Stimulated activated CD4-positive, alpha-beta T cell treated with anti-CD3 and anti-CD28 coated beads, TNF-alpha, amount 100 ng/mL, for 24 hours (primary cell): ENCODE results near the gene ARL2.
"Not testable (repeated sequence)": the region's sequence is repeated elsewhere in the genome, so short reads cannot be mapped to it uniquely, and the experiment has no call there.

ENCODE experiments used
- DNase-seq, 3 experiments: peaks; one replicate each; pipeline ENCODE4 v3.0.0-alpha.2; 2020; ENCODE audit warnings: low read depth in 3 of 3

ARL2 gene

DNA sequence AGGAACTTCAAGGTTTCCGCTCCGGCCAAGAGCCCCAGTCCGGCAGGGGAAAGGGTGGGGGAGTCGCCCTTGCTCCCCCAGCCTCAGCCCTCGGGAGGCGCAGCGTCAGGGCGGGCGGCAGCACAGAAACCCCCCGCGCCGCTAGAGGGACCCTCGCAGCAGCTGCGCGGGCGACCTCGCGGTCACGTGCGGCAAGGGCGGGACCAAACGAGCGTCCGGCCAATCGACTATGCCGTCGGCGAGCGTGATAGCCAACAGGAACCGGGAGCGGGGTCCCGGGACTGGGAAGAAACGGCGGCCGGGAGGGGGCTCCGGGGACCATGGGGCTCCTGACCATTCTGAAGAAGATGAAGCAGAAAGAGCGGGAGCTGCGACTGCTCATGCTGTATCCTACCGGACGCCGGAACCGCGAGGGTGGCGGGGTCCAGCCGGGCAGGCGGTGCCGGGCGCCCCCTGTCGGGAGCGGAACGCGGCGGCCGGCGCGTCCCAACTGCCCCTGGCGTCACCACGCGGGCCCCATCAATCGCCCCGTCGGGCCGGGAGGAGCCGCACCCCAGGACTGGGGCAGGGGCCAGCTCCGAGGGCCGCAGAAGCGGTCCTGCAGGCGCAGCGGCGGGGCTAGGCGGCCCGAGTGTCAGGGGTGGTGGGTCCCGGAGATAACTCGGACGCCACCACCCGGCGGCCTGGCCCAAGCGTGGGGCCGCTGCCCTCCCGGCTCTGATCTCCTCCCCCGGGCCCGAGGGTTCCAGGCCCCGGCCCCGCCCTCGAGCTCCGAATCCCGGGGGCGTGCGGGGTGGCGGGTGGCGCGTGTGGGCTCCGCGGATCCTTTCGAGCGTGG lies at the start of gene ARL2:
ARL2 (plus strand) TSS at position 273 of the 838 bp plus-strand sequence; CDS start at position 321, 48 bp downstream.
- DNase-seq = peak; percentile 73 to 86 (median 73)

DNA sequence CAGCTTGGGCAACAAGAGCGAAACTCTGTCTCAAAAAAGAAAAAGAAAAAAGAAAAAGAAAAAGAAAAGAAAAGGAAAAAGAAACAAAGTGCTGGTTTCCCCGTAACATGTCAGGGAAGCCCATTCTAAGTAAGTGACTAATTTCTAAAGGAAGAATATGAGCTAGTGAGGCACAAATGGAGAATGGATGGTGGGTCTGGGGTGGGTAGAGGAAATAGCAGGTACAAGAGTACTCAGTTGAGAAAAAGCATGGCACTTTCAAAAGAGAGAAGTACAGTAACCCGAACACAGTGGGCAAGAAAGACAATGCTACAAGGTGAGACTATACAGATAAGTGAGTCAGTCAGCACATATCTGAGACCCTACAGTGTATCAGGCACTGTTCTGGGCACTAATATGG lies 46.6 kb upstream of the ARL2 start:
- DNase-seq = no peak

DNA sequence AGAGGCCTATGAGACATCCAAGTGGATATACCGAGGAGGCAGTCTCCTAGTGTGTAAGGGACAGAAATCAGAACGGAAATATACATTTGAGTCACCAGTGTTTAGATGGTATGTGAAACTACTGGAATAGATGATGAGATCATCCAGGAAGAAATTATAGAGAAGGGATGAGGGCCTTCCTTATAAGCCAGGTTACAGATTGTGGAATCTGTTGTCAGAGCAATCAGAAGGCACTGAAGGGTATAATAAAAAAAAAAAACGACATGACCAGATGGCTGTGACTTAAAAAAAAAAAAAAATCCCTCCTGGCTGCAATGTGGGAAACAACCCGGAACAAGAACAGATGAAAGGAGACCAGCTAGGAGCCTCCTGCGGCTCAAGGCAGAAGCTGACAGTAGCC lies 44.8 kb upstream of the ARL2 start:
- DNase-seq = no peak

DNA sequence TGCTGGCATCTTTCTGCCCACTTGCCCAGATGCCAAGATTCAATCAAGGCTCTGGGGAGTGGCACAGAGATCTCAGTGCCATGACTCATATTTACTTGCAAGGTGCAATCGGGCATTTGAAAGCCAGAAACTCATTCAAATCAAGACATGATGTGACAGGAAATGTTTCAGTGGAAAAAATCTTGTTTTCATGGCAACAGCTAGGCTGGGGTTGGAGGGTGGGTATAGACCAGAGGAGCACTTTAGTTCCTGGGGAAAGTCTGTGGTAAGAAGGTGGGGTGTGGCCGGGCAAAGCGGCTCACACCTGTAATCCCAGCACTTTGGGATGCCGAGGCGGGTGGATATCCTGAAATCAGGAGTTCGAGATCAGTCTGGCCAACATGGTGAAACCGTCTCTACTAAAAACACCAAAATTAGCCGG lies 43.2 kb upstream of the ARL2 start:
- peak in 2 of 3 experiments; percentile 11 to 34 for DNase-seq

DNA sequence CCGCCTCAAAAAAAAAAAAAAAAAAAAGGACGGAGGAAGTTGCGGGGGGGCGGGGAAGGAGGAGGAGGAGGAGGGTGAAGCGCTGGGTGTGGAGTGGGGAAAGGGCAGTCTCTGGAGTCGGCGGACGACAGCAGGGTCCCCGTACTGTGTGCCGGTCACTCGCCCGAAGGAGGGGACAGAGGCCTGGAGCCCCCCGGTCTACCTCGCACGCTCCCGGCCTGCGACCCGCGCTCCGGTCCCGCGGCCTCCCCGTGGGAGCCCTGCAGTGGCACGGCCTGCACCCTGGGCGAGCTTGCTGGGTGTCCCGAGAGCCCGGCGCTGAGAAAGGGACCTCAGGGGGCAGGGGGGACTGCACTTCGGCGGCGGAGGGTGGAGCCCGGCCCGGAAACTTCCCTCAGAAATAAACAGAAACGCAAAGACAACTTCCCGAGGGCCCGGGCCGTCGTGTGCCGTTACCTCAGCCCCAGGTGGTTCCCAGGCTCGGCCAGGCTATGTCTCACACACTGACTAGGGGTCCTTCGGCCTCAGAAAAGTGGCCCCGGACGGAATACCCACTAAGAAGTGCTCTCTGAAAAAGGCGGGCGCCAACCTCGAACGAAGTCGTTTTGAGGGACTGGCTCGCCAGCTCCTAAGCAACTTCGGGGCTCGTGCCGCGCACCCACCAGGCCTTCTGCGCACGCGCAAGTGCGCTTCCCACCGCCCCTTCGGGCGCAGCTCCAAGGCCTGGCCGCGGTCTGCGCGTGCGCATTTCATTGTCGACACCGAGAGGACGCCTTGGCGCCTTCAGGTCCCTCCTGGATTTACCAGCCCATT lies 42.3 kb upstream of the ARL2 start, which contains the start of gene MAJIN:
MAJIN (minus strand) TSS at position 688 of the 813 bp plus-strand sequence. CDS start 12,703 bp downstream, outside the sequence.
- DNase-seq = peak; percentile 78 to 90 (median 80)

GRCh38 chr11:64974124-64974523 lies 39.8 kb upstream of the ARL2 start:
- DNase-seq = no peak

GRCh38 chr11:64976651-64977050 lies 37.3 kb upstream of the ARL2 start:
- no peak for DNase-seq

GRCh38 chr11:64983339-64983738 lies 30.6 kb upstream of the ARL2 start:
- DNase-seq = not testable (repeated sequence)

- DNase-seq = no peak
Measured at GRCh38 chr11:64987998-64988854, 25.7 kb upstream of the ARL2 start.

DNA sequence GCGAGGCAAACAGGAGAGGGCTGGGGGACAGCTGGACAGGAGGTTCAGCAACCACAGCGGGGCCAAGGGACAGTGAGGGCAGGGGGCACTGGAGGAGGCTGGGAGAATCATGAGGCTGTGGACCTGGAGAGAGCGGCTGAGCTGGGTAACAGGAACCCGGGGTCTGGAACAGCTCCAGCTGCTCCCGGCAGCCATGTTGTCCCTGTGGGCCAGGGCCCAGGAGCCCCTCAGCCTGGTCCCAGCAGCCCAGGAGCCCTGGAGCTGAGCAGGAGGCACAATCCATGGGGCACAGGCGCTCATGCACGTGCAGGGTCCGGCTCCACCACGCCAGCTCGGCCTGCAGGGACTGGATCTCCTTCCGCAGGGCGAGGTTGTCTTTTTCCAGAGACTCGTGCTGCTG lies 24.5 kb upstream of the ARL2 start:
- no peak for DNase-seq

DNA sequence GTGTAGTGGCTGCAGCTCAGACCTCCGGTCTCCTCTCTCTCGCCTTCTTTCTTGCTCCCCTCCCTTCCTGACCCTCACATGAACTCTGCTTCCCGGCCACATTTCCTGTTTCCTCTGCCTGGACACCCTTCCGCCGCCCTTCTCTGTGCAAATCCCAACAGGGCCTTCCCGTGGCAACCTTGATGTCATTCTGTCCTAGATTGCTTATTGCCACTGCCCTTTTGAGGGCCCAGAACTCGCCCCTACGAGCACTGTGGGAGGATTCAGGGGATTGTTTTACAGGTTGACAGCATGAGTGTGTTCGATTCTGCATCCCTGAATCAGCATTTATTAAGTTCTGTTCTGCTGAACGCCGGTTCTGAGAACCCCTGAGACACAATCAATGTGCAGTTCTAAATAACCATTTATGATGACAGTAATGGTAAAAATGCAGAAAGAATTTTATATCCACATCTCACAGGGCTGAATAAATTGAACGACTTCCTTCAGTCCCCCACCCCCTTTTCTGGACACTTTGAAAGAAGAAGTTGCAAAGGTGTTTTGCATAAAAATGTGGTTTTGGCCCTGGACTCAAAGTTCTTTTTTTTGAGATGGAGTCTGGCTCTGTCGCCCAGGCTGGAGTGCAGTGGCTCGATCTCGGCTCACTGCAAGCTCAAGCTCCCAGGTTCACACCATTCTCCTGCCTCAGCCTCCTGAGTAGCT lies 23.6 kb upstream of the ARL2 start:
- no peak for DNase-seq

DNA sequence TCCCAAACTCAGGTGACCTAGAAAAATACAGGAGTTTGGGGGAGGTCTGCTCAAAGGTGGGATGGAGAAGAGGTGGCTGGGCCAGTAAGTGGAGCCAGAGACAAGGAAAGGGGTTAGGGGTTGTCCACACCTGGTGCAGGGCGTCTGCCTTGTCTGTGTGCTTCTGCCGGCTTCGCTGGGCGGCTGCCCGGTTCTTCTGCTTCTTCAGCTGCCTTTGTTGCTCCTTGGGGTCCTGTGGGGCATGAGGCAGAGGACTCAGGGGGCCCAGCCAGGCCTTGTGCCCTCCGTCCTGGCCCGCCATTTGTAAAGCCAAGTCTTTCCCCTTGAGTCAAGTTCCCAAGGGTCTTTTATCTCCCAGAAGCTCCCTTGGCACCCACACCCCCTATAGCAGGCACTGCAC lies 19.6 kb upstream of the ARL2 start:
- no peak for DNase-seq

- DNase-seq = no peak
Measured at GRCh38 chr11:64996327-64996709, 17.6 kb upstream of the ARL2 start.

- no peak for DNase-seq
Measured at GRCh38 chr11:64996710-64997380, 17.1 kb upstream of the ARL2 start, which contains the start of gene BATF2. Gene BATF2 (minus strand): TSS chr11:64996971. CDS start chr11:64996914, 57 bp downstream.

GRCh38 chr11:64998141-64998540 lies 15.8 kb upstream of the ARL2 start:
- no peak for DNase-seq

GRCh38 chr11:64998690-64999431 lies 15.1 kb upstream of the ARL2 start:
- DNase-seq = no peak

- DNase-seq = no peak
Measured at GRCh38 chr11:64999478-64999877, 14.5 kb upstream of the ARL2 start.

GRCh38 chr11:65002706-65003105 lies 11.3 kb upstream of the ARL2 start:
- DNase-seq = no peak

DNA sequence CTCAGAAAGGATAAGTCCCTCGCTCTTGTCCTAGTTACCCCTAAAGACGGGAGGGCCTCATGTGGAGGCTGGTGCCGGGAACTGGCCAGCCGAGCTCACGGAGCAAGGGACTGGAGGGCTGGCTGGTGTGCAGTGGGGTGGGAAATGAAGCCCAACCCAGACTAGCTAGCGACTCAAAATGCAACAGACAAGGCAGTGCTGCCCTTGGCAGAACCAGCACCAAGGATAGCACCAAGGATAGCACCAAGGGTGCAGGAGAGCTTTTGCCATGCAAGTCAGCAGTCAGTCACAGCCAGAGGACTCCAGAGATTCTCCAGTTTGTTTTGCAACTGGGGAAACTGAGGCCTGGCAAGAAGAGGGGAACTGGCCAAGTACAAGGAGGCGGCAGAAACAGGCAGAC lies 10.7 kb upstream of the ARL2 start:
- DNase-seq = no peak

DNA sequence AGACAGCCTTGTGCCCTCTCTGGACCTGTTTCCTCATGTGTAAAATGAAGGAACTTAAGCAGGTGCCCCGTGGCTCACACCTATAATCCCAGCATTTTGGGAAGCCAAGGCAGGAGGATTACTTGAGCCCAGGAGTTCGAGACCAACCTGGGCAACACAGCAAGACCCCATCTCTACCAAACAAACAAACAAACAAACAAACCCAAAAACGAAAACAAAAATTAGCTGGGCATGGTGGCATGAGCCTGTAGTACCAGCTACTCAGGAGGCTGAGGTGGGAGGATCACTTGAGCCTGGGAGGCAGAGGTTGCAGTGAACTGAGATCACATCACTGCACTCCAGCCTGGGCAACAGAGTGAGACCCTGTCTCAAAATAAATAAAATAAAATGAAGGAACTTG lies 10.0 kb upstream of the ARL2 start:
- not testable (repeated sequence) for DNase-seq
